T-cell (primary cell): ENCODE data around the gene CFLAR. TPM values are rescaled to one million over a fixed set of nuclear protein-coding genes. Genes with fewer than 3 reads are reported as not detected.

Experiments
- ATAC-seq, 4 experiments: fragments of 200-7000 bp in 3 of 4; fragments of 150-1000 bp in 1 of 4; cut with Tn5 transposase; replicated peaks in 1 of 4; 1 replicate in 3 of 4; 2 replicates in 1 of 4; pipeline ENCODE4 v1.10.0; 2021; ENCODE audit warnings: moderate library complexity in 3 of 4, mild to moderate bottlenecking in 2 of 4, moderate number of reproducible peaks in 1 of 4
- CTCF ChIA-PET, 2 donors: fragments of 300-600 bp; sonication (Branson Sonifier 250); formaldehyde crosslinking; loops; one replicate each; lab custom pipeline; 2022; ENCODE audit warnings: antibody characterized with exemption in 2 of 2; lab: Charles Lee
- POLR2A ChIA-PET, 2 donors: fragments of 300-600 bp; sonication (Branson Sonifier 250); formaldehyde crosslinking; loops; one replicate each; lab custom pipeline; 2022; ENCODE audit warnings: antibody characterized with exemption in 2 of 2; lab: Charles Lee
- DNase-seq, 35 experiments: peaks; one replicate each; pipeline versions ENCODE4 v3.0.0 to v3.0.0-alpha.2; 2013 to 2023
- H3K27ac ChIP-seq: one replicate; pipeline ENCODE4 v1.5.1; 2013; ENCODE audit warnings: low read length
- H3K27me3 ChIP-seq, 2 experiments: replicated peaks in 1 of 2; 1 replicate in 1 of 2; 2 replicates in 1 of 2; pipeline versions ENCODE4 v1.6.1 to v1.7.0; 2013; ENCODE audit warnings: low read length in 1 of 2, mixed read lengths in 1 of 2; ENCODE audit not compliant: control insufficient read depth in 2 of 2, insufficient read depth in 2 of 2; ENCODE audit errors: extremely low read depth in 1 of 2
- H3K36me3 ChIP-seq, 2 donors: 1 replicate in 1 of 2; 2 replicates in 1 of 2; pipeline versions ENCODE4 v1.6.1 to v1.7.0; 2013; ENCODE audit warnings: low read length in 1 of 2; ENCODE audit not compliant: control insufficient read depth in 2 of 2, insufficient read depth in 1 of 2; ENCODE audit errors: extremely low read depth in 1 of 2
- H3K4me1 ChIP-seq, 2 experiments: 1 replicate in 1 of 2; 2 replicates in 1 of 2; pipeline versions ENCODE4 v1.6.1 to v1.7.0; 2013; ENCODE audit warnings: low read length in 2 of 2, mixed read lengths in 1 of 2; ENCODE audit not compliant: insufficient read depth in 2 of 2, control insufficient read depth in 1 of 2; ENCODE audit errors: extremely low read depth in 1 of 2
- H3K4me3 ChIP-seq, 2 donors: 1 replicate in 1 of 2; 2 replicates in 1 of 2; pipeline versions ENCODE4 v1.5.1 to v1.7.0; 2013; ENCODE audit warnings: mild to moderate bottlenecking in 2 of 2, low read length in 1 of 2, moderate library complexity in 1 of 2; ENCODE audit not compliant: control insufficient read depth in 1 of 2; ENCODE audit errors: extremely low read depth in 1 of 2
- H3K9me3 ChIP-seq: 2 replicates; pipeline ENCODE4 v1.7.0; 2013
- H3K27ac Mint-ChIP-seq, 2 donors: one replicate each; pipeline ENCODE4 v1.8.0; 2020 to 2021; ENCODE audit warnings: mild to moderate bottlenecking in 2 of 2, mixed read lengths in 2 of 2
- H3K27me3 Mint-ChIP-seq, 2 donors: one replicate each; pipeline ENCODE4 v1.8.0; 2021 to 2022; ENCODE audit warnings: mixed read lengths in 2 of 2
- H3K36me3 Mint-ChIP-seq: one replicate; pipeline ENCODE4 v1.8.0; 2021; ENCODE audit warnings: mixed read lengths
- H3K4me1 Mint-ChIP-seq, 3 donors: one replicate each; pipeline ENCODE4 v1.8.0; 2020 to 2022; ENCODE audit warnings: mixed read lengths in 3 of 3, mild to moderate bottlenecking in 1 of 3
- H3K4me3 Mint-ChIP-seq, 3 donors: one replicate each; pipeline ENCODE4 v1.8.0; 2020 to 2022; ENCODE audit warnings: mild to moderate bottlenecking in 3 of 3, mixed read lengths in 3 of 3, moderate library complexity in 3 of 3
- H3K9me3 Mint-ChIP-seq, 3 donors: one replicate each; pipeline ENCODE4 v1.8.0; 2020 to 2022; ENCODE audit warnings: mixed read lengths in 3 of 3
- WGBS: methylation state at CpG from one replicate; pipeline ENCODE4 v1.1.5; 2013; ENCODE audit warnings: missing lambda C conversion rate; ENCODE audit not compliant: insufficient coverage; 5-methylcytosine and 5-hydroxymethylcytosine counted together
- total RNA-seq, 35 experiments: library from RNA in 6 of 35; stranded (reverse) in 6 of 35; fragments of 120-200 nt in 1 of 35; gene quantifications; one replicate each; pipeline versions ENCODE4 v1.2.1 to v1.2.4 and lab custom pipeline; 2013 to 2026

CFLAR gene
- total RNA-seq, 5 donors from 2014 or later (not counting 1 experiment from before 2014, with no cell fraction given), result 188 to 217 (median 208) TPM

DNA sequence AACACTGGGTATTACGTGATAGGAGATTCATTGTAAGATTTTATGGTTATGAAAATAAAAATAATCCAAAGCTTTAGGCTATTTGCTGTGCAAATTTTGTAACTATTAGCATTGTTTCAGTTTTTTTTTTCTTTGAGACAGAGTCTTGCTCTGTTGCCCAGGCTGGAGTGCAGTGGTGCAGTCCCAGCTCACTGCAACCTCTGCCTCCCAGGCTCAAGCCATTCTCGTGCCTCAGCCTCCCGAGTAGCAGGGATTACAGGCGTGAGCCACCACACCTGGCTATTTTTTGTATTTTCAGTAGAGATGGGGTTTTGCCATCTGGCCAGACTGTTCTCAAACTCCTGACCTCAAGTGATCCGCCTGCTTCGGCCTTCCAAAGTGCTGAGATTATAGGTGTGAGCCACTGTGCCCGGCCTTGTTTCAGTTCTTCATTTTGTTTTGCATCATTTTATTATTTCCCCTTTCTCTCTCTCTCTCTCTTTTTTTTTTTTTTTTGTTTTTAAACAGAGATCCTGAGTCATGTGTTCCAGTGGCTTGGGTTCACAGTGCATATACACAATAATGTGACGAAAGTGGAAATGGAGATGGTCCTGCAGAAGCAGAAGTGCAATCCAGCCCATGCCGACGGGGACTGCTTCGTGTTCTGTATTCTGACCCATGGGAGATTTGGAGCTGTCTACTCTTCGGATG is 92.7 kb downstream of the CFLAR start:
- Mint-ChIP-seq H3K4me3 (no peak overlapping the region), H3K36me3 (peaks cover 40% of the 10 kb centered on the region), H3K9me3 (no peaks in the 10 kb centered on the region), H3K4me1 (peaks cover 22 to 46% (median 44%) of the 10 kb centered on the region in 3 donors), H3K27ac (peak overlapping the region in 1 of 2 donors; percentile 25), H3K27me3 (no peaks in the 10 kb centered on the region)
- WGBS, result 98% methylated on average over 9 of the region's 12 CpGs
- POLR2A ChIA-PET, result interaction anchor here (0.6 to 1.2 kb wide), 2 partner anchors 14 to 1404 kb away, joined by 3 to 4 read pairs; no protein-coding TSS in a partner anchor
- H3K27ac ChIP-seq, result no peak overlapping the region
- CTCF ChIA-PET, result no interaction called here
- H3K27me3 ChIP-seq, result no peaks in the 10 kb centered on the region
- ATAC-seq, result no peak
- no peak overlapping the region for H3K4me3 ChIP-seq
- no peaks in the 10 kb centered on the region for H3K9me3 ChIP-seq
- peaks cover 16 to 25% of the 10 kb centered on the region in 2 donors for H3K36me3 ChIP-seq
- DNase-seq, result peak in 1 of 35 experiments; percentile 24
- H3K4me1 ChIP-seq, result peaks cover 18 to 39% of the 10 kb centered on the region in 2 experiments

DNA sequence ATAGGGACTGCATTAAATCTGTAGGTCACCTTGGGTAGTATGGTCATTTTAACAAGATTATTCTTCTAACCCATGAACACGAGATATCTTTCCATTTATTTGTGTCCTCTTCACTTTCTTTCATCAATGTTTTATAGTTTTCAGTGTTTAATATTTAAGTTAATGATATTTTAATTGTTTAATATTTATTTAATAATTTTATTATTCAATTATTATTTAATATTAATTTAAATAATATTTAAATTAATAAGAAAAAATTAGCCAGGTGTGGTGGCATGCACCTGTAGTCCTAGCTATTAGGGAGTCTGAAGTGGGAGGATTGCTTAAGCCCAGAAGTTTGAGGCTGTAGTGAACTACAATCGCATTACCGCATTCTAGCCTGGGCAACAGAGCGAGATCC is 100.0 kb downstream of the CFLAR start:
- no peak overlapping the region for H3K4me3 ChIP-seq
- ChIA-PET POLR2A (no interaction called here), CTCF (no interaction called here)
- H3K36me3 Mint-ChIP-seq, result peaks cover 38% of the 10 kb centered on the region
- no peaks in the 10 kb centered on the region for H3K9me3 Mint-ChIP-seq
- H3K27me3 ChIP-seq, result no peaks in the 10 kb centered on the region
- WGBS, result no CpG with 5 or more reads among the region's 4 CpGs
- H3K4me3 Mint-ChIP-seq, result no peak overlapping the region
- H3K27ac Mint-ChIP-seq, result peak overlapping the region in 1 of 2 donors; percentile 79
- no peak for ATAC-seq
- H3K4me1 ChIP-seq, result peaks cover 9 to 25% of the 10 kb centered on the region in 2 experiments
- H3K4me1 Mint-ChIP-seq, result peaks cover 28 to 40% (median 30%) of the 10 kb centered on the region in 3 donors
- peaks cover 0 to 41% of the 10 kb centered on the region in 2 donors for H3K36me3 ChIP-seq
- H3K27me3 Mint-ChIP-seq, result no peaks in the 10 kb centered on the region
- DNase-seq, result no peak
- H3K27ac ChIP-seq, result no peak overlapping the region
- H3K9me3 ChIP-seq, result no peaks in the 10 kb centered on the region

DNA sequence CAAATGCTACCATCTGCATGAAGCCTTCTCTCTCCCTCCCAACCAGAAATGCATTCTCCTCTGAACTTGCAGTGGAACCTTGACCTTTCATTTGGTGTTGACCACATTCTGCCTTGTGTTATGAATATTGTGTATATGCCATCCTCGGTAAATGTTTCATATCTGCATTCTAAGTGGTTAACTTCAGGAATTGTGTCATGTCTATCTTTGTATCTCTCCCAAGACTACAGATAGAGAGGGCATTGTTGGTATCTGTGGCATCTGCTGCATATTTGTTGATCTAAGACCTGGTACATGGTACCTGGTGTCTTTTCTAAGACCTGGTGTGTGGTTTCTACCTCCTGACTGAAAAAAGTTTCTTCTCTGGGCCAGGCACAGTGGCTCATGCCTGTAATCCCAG is 101.0 kb downstream of the CFLAR start:
- Mint-ChIP-seq H3K36me3 (peaks cover 37% of the 10 kb centered on the region), H3K4me3 (no peak overlapping the region), H3K27me3 (no peaks in the 10 kb centered on the region), H3K9me3 (no peaks in the 10 kb centered on the region), H3K27ac (peak overlapping the region; percentile 1 to 3), H3K4me1 (peaks cover 30 to 40% (median 38%) of the 10 kb centered on the region in 3 donors)
- Histone ChIP-seq H3K36me3 (peaks cover 0 to 41% of the 10 kb centered on the region in 2 donors), H3K4me3 (no peak overlapping the region), H3K9me3 (no peaks in the 10 kb centered on the region), H3K27ac (no peak overlapping the region), H3K4me1 (peaks cover 7 to 16% of the 10 kb centered on the region in 2 experiments), H3K27me3 (no peaks in the 10 kb centered on the region)
- POLR2A ChIA-PET, result no interaction called here
- DNase-seq (no peak), ATAC-seq (no peak)
- WGBS, result no CpG with 5 or more reads among the region's 1 CpG
- CTCF ChIA-PET, result interaction anchor here in 1 of 2 donors (0.5 kb wide), 1 partner anchor 100 kb away, joined by 3 read pairs; no protein-coding TSS in a partner anchor

DNA sequence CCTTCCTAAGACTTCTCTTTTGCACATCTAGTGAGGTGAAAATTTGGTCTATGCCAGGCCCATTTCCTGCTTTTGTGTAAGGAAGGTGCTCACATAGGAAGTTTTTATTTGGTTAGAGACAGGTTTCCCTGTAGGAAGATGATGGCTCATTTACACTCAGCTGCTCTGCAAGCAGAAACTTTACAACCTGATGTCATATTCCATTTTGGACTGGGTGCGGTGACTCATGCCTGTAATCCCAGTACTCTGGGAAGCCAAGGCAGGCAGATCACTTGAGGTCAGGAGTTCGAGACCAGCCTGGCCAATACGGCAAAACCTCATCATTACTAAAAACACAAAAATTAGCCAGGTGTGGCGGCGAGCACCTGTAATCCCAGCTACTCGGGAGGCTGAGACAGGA is 102.8 kb downstream of the CFLAR start:
- H3K4me1 Mint-ChIP-seq, result peaks cover 43 to 57% (median 51%) of the 10 kb centered on the region in 3 donors
- H3K4me3 Mint-ChIP-seq, result no peak overlapping the region
- H3K9me3 ChIP-seq, result no peaks in the 10 kb centered on the region
- ChIA-PET CTCF (interaction anchor here (0.6 to 1.3 kb wide), 2 partner anchors 13 to 727 kb away, joined by 3 read pairs; no protein-coding TSS in a partner anchor), POLR2A (no interaction called here)
- H3K27me3 Mint-ChIP-seq, result no peaks in the 10 kb centered on the region
- DNase-seq (no peak), ATAC-seq (no peak)
- peak overlapping the region; percentile 71 to 80 for H3K27ac Mint-ChIP-seq
- H3K4me1 ChIP-seq, result peaks cover 12 to 21% of the 10 kb centered on the region in 2 experiments
- H3K27ac ChIP-seq, result no peak overlapping the region
- no peak overlapping the region for H3K4me3 ChIP-seq
- WGBS, result no CpG with 5 or more reads among the region's 6 CpGs
- peaks cover 37% of the 10 kb centered on the region for H3K36me3 Mint-ChIP-seq
- H3K9me3 Mint-ChIP-seq, result no peaks in the 10 kb centered on the region
- peaks cover 0 to 41% of the 10 kb centered on the region in 2 donors for H3K36me3 ChIP-seq
- H3K27me3 ChIP-seq, result no peaks in the 10 kb centered on the region

DNA sequence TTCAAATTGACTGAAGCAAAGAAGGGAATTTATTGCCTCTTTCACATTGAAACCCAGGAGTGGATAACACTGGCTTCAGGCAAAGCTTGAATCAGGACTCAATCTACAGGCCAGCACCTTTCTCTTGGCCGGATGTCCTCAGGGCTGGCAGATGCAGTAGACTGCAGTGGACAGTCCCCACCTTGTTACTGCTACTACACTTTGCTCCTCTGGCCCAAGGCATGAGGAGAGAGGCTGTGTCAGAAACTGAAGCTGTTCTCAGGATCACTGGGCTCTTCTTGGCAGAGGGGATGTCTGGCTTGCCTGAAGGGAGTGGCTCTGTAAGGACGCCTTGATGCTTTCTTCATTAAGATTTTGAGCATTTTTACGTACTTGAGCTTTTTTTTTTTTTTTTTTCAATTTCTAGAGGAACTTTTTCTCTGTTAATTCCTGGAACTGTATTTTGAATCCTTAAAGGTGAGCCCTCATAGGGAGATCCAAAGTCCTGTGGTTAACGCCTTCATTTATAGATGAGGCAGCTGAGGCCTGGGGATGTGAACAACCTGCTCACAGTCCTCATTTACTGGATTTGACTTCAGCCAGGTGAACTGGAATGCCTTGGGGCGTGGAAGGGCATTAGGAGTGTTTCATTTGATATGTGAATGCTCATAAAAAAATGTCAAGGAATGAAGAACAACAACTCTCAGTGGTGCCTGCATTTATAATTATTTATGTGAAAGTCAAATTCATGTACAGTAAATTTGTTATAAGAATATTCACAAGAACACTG is 103.5 kb downstream of the CFLAR start:
- Histone ChIP-seq H3K27me3 (no peaks in the 10 kb centered on the region), H3K27ac (no peak overlapping the region), H3K4me1 (peaks cover 12 to 19% of the 10 kb centered on the region in 2 experiments), H3K9me3 (no peaks in the 10 kb centered on the region), H3K36me3 (peaks cover 0 to 41% of the 10 kb centered on the region in 2 donors), H3K4me3 (no peak overlapping the region)
- ATAC-seq (no peak), DNase-seq (no peak)
- CTCF ChIA-PET, result interaction anchor here (0.5 to 1.3 kb wide), 11 partner anchors 13 to 317 kb away, joined by 3 to 10 read pairs (median 4); no protein-coding TSS in a partner anchor
- H3K27me3 Mint-ChIP-seq, result no peaks in the 10 kb centered on the region
- H3K9me3 Mint-ChIP-seq, result no peaks in the 10 kb centered on the region
- H3K36me3 Mint-ChIP-seq, result peaks cover 37% of the 10 kb centered on the region
- peak overlapping the region; percentile 80 to 83 for H3K27ac Mint-ChIP-seq
- POLR2A ChIA-PET, result interaction anchor here in 1 of 2 donors (0.5 to 0.6 kb wide), 3 partner anchors 19 to 1642 kb away, joined by 3 to 6 read pairs (median 4); no protein-coding TSS in a partner anchor
- H3K4me3 Mint-ChIP-seq, result peak overlapping the region in 1 of 3 donors; percentile 36
- H3K4me1 Mint-ChIP-seq, result peaks cover 43 to 57% (median 52%) of the 10 kb centered on the region in 3 donors
- WGBS, result 100% methylated on average over 1 of the region's 5 CpGs

DNA sequence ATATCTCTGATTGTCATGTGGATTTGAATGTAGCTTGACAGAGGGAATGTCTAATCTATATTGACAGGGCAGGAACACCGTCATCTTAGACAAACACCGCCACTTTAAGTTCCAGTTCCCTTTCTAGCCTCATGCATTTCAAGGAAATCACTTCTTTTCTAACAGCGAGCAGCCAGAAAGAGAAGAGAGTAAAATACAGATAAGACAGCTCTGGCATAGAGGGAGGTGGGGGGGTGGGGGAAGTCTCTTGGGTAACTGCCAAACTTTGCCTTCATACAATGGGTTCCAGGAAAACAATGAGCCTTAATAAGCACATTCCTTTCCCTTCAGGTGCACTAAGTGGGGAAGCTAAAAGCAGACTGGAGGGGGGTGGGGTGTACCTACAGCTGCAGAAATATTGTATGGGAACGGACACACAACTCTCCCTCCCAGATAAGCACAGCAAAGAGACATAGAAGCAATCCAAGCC is 104.2 kb downstream of the CFLAR start:
- no CpG with 5 or more reads among the region's 4 CpGs for WGBS
- H3K36me3 ChIP-seq, result peaks cover 0 to 41% of the 10 kb centered on the region in 2 donors
- no peak overlapping the region for H3K27ac ChIP-seq
- DNase-seq (peak in 6 of 35 experiments; percentile 11 to 27 (median 18)), ATAC-seq (peak in 3 of 4 experiments; percentile 23 to 45 (median 29))
- H3K4me3 ChIP-seq, result no peak overlapping the region
- Mint-ChIP-seq H3K4me1 (peaks cover 43 to 57% (median 53%) of the 10 kb centered on the region in 3 donors), H3K36me3 (peaks cover 36% of the 10 kb centered on the region), H3K4me3 (peak overlapping the region in 1 of 3 donors; percentile 36), H3K9me3 (no peaks in the 10 kb centered on the region), H3K27me3 (no peaks in the 10 kb centered on the region), H3K27ac (peak overlapping the region; percentile 80 to 83)
- H3K9me3 ChIP-seq, result no peaks in the 10 kb centered on the region
- CTCF ChIA-PET, result interaction anchor here (0.5 to 1.3 kb wide), 6 partner anchors 12 to 370 kb away, joined by 3 to 10 read pairs (median 4); no protein-coding TSS in a partner anchor
- peaks cover 12 to 19% of the 10 kb centered on the region in 2 experiments for H3K4me1 ChIP-seq
- POLR2A ChIA-PET, result interaction anchor here in 1 of 2 donors (0.6 kb wide), 1 partner anchor 610 kb away, joined by 4 read pairs; no protein-coding TSS in a partner anchor
- H3K27me3 ChIP-seq, result no peaks in the 10 kb centered on the region
